SU-DHL-6 (cell line): ENCODE results near the gene SLC4A3.

Source experiments
- CTCF ChIP-seq: fragments of 200-600 bp; sonication (generic); IDR thresholded peaks from one replicate; pipeline ENCODE4 v1.5.1; 2017; ENCODE audit warnings: antibody characterized with exemption, mild to moderate bottlenecking, low read length, moderate library complexity; ENCODE audit not compliant: insufficient read depth, poor library complexity, severe bottlenecking
- EZH2phosphoT487 ChIP-seq: fragments of 200-600 bp; sonication (generic), shearing (Covaris generic); conservative IDR thresholded peaks from 2 replicates; pipeline ENCODE4 v1.6.1; 2018; ENCODE audit warnings: mild to moderate bottlenecking, antibody characterized with exemption, low read length, moderate library complexity, mixed read lengths

GRCh38 chr2:219638948-219639755 lies 11.7 kb downstream of the SLC4A3 start:
- no peak for TF ChIP-seq CTCF
- no peak for TF ChIP-seq EZH2phosphoT487
